ENCODE results near the gene MIER3.

GRCh38 chr5:56959326-56959725, 7.4 kb upstream of the MIER3 start:
- TF ChIP-seq EZH2 (IDR thresholded peaks at IDR 0.05; ENCODE audit: borderline replicate concordance, insufficient read depth, low read length, poor library complexity, severe bottlenecking) (no peak), TAF1 (IDR thresholded peaks at IDR 0.05; ENCODE audit: low read depth) (no peak)
